GM21717 (cell line): ENCODE results near the gene C9orf85.
"Not testable (repeated sequence)": the region's sequence is repeated elsewhere in the genome, so short reads cannot be mapped to it uniquely, and the experiment has no call there.

ENCODE experiments used
- ATAC-seq: cut with Tn5 transposase; IDR thresholded peaks from one replicate; pipeline ENCODE4 v1.9.1; 2021; ENCODE audit warnings: mild to moderate bottlenecking, moderate library complexity; ENCODE audit not compliant: unreplicated experiment

Gene C9orf85

GRCh38 chr9:71987471-71988371, 76.3 kb downstream of the C9orf85 start:
- no peak for ATAC-seq

DNA sequence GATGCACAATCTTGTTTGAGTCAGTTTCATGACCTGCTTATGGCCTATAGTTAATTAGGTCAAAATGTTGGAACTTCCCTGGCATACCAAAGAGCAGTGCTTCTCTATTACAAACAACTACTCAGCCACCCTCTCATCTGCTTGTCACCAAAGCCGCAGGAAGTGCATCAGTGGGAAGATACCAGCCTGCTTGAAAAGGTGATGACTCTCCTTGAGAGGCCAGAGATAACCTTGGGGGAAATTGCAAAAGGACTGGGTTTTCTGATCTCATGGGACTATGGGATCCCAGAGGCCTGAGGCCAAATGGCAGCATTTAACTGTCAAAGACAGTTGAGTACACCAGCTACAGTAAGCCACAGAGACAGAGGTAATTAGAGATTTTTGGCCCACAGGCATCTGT, 79.0 kb downstream of the C9orf85 start:
- no peak for ATAC-seq

DNA sequence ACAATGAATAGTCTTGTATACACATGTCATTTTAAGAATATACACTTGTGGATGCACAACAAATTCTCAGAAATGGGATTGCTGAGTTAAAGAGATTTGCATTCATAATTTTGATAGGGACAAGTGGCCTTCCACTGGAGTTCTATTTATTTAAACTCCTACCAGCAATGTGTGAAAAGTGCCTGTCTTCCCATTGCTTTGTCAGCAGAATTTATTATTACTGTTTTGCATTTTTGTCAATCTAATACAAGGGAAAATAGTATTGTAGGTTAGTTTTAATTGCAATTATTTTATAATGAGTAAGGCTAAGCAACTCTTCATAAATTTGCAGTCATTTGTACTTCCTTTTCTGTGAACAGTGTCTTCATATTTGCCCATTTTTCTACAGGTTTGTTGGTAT, 94.0 kb downstream of the C9orf85 start:
- ATAC-seq, result no peak

DNA sequence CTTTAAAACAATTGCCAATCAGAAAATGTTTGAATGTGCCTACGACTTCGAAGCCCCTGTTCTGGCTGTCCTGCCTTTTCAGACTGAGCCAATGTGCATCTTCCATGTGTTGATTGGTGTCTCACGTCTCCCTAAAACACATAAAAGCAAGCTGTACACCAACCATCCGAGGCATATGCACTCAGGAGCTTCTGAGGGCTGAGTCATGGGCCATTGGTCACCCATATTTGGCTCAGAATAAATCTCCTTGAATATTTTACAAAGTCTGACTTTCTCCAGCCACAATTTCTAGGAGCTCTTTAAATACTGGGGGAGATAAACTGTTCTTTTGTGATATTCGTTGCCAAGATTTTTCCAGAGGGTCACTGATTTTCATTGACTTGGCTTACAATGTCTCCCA, 95.1 kb downstream of the C9orf85 start:
- no peak for ATAC-seq

DNA sequence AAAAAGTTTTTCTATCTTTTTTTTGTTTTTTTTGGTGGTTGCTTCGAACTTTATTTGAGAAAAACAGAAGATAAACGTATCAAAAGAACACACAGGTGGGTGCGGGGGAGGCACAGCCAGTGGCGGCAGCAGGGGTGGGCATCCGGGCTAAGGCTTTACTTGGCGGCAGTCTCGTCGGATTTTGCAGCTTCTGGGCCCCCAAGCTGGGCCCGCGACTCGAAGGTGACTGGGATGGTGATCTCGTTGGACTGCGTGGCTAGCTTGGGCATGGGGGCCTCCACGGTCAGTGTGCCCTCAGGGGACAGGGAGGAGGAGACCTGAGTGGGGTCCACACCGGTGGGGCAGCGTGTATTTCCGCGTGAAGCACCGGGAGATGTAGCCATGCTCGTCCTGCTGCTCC, 96.3 kb downstream of the C9orf85 start:
- ATAC-seq, result not testable (repeated sequence)

DNA sequence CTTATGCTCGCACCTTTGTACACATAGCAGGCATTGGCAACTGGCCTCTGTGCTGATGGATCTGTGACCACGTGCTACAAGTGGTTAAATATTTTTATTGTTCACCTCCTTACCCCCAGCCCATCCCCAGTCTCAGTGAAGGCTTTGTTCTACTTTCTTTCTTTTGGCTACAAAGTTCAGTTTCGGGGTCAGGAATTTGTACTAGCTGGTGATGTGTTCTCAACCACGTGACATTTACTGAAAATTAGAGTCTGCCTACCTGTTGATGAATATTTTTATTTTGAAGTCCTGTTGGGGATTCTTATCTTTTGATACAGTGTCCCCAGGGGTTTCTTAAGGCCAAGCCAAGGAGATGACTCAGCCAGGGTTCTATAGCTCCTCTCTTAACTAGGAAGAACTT, 101.2 kb downstream of the C9orf85 start:
- no peak for ATAC-seq

- no peak for ATAC-seq
Observed at GRCh38 chr9:72013292-72013760, 101.9 kb downstream of the C9orf85 start.

GRCh38 chr9:72022841-72023240, 111.4 kb downstream of the C9orf85 start:
- no peak for ATAC-seq
